BE2C (cell line): ENCODE data around the gene NNT.
"Not testable (repeated sequence)": the region's sequence is repeated elsewhere in the genome, so short reads cannot be mapped to it uniquely, and the experiment has no call there.

Source experiments
- DNase-seq: peaks from one replicate; pipeline ENCODE4 v3.0.0-alpha.2; 2020
- H3K27me3 ChIP-seq: fragments of 250-450 bp; sonication (Bioruptor Pico); 2 replicates; pipeline ENCODE4 v1.5.1; 2020; ENCODE audit warnings: mild to moderate bottlenecking
- H3K36me3 ChIP-seq: fragments of 250-450 bp; sonication (Bioruptor Pico); 2 replicates; pipeline ENCODE4 v1.5.1; 2020; ENCODE audit warnings: mild to moderate bottlenecking
- H3K4me1 ChIP-seq: fragments of 250-450 bp; sonication (Bioruptor Pico); 2 replicates; pipeline ENCODE4 v1.5.1; 2020
- H3K4me3 ChIP-seq: 2 replicates; pipeline ENCODE4 v1.5.1; 2011; ENCODE audit warnings: low read depth, low read length
- H3K9me3 ChIP-seq: fragments of 250-450 bp; sonication (Bioruptor Pico); 2 replicates; pipeline ENCODE4 v1.5.1; 2020
- TF ChIP-seq, protein P1 (sequence below): IDR thresholded peaks from 2 replicates; pipeline ENCODE4 v1.5.1; 2012; ENCODE audit warnings: mild to moderate bottlenecking, low read depth, low read length

The NNT gene

GRCh38 chr5:43589310-43589709 is 13.7 kb upstream of the NNT start:
- no peaks in the 10 kb centered on the region; the same call in 1 of the 2 replicates for H3K4me1 ChIP-seq
- H3K4me3 ChIP-seq: no peak overlapping the region
- no peaks in the 10 kb centered on the region for H3K27me3 ChIP-seq
- no peaks in the 10 kb centered on the region for H3K9me3 ChIP-seq
- no peak for DNase-seq
- TF ChIP-seq, protein P1, sequence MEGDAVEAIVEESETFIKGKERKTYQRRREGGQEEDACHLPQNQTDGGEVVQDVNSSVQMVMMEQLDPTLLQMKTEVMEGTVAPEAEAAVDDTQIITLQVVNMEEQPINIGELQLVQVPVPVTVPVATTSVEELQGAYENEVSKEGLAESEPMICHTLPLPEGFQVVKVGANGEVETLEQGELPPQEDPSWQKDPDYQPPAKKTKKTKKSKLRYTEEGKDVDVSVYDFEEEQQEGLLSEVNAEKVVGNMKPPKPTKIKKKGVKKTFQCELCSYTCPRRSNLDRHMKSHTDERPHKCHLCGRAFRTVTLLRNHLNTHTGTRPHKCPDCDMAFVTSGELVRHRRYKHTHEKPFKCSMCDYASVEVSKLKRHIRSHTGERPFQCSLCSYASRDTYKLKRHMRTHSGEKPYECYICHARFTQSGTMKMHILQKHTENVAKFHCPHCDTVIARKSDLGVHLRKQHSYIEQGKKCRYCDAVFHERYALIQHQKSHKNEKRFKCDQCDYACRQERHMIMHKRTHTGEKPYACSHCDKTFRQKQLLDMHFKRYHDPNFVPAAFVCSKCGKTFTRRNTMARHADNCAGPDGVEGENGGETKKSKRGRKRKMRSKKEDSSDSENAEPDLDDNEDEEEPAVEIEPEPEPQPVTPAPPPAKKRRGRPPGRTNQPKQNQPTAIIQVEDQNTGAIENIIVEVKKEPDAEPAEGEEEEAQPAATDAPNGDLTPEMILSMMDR: no peak
- H3K36me3 ChIP-seq: no peaks in the 10 kb centered on the region

- H3K4me1 ChIP-seq: no peaks in the 10 kb centered on the region
- H3K36me3 ChIP-seq: no peaks in the 10 kb centered on the region
- no peak overlapping the region for H3K4me3 ChIP-seq
- TF ChIP-seq, protein P1: no peak
- no peaks in the 10 kb centered on the region for H3K9me3 ChIP-seq
- no peaks in the 10 kb centered on the region for H3K27me3 ChIP-seq
- DNase-seq: no peak
Measured at GRCh38 chr5:43590700-43591099, 12.3 kb upstream of the NNT start.

- Histone ChIP-seq H3K36me3 (no peaks in the 10 kb centered on the region), H3K4me3 (no peak overlapping the region), H3K4me1 (no peaks in the 10 kb centered on the region), H3K9me3 (no peaks in the 10 kb centered on the region), H3K27me3 (no peaks in the 10 kb centered on the region)
- DNase-seq: no peak
- TF ChIP-seq, protein P1: no peak
Measured at GRCh38 chr5:43592363-43592762, 10.6 kb upstream of the NNT start.

- DNase-seq, H3K36me3 ChIP-seq, H3K4me3 ChIP-seq, H3K4me1 ChIP-seq, H3K9me3 ChIP-seq, H3K27me3 ChIP-seq: not testable (repeated sequence)
Measured at GRCh38 chr5:43598927-43599326, 4.1 kb upstream of the NNT start.

DNA sequence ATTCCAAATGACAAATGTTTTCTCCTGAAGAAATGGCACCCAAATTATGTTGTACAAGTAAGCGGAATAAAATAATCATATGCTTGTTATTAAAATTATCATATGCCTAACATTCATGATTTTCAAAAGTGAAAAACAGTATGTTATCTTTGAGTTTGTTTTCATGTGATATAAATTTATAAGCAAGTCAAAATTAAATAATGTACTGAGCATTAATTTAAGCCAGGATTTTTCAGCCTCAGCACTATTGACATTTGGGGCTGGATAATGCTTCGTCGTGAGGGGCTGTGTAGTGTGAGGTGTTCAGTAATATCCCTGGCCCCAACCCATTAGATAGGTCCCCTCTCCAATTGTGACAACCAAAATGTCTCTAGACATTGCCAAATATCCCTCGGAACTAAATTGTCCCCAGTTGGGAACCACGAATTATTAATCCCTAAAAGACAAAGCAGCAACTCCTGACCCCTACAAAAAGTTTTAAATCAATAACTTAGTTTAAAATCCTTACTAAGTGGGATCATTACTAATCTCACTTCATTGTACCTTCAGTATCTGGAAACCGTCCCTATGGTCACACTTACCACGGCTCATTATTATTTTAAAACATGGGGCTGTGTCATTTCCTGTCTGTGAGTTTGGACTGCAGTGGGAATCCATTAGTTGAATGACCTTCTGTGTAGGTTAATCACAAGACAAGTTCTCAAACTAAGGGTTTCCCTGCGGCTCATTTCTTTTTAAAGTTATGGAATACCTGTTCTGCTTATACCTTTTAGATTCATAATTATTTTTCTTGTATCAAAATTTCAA is 1.3 kb upstream of the NNT start:
- H3K4me3 ChIP-seq: peak overlapping the region; percentile 84
- no peaks in the 10 kb centered on the region for H3K27me3 ChIP-seq
- TF ChIP-seq, protein P1: no peak
- H3K4me1 ChIP-seq: no peaks in the 10 kb centered on the region; the same call in 1 of the 2 replicates
- no peaks in the 10 kb centered on the region for H3K9me3 ChIP-seq
- no peaks in the 10 kb centered on the region for H3K36me3 ChIP-seq
- no peak for DNase-seq

DNA sequence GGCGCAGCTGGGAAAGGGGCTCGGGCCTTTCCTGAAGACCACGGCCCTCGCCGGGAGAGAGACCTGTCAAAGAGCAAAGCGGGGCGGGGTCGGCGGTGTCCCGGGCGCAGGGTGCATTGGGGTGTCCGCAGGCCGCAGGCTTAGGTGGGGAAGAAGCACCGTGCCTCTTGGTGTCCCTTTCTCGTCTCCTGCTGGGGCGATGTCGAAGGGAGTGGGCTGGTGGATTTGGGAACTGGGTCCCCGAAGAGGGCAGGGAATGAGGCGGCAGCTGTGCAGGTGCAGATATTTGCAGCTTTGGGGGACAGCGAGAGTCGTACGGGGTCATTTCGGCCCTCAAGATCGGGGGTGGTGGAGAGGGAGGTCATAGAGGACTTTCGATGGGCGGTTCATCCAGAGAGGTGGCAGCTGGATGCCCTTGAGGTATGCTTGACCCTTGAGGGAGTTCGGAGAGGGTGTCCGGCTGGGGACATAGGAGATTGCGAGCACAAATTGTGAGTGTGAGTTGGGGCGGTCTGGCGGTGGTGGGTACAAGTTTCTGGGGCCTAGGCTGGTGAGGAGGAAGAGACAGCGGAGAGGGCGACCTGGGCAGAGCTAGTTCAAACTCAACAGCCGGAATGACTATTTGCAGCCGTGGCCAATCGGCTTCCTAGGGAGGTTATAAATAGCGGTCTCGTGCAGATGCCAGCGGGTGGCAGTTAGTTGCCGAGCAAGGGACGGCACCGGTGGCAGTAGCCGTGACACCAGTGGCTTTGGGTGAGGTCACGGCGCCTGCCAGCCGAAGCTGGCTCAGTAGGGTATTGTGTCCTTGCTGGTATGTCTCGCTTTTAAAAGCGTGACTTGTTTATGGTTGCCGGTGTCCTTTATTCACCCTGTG is 601 bp downstream of the NNT start:
- no peaks in the 10 kb centered on the region for H3K36me3 ChIP-seq
- no peaks in the 10 kb centered on the region for H3K27me3 ChIP-seq
- peak overlapping the region; percentile 84 for H3K4me3 ChIP-seq
- no peaks in the 10 kb centered on the region for H3K9me3 ChIP-seq
- H3K4me1 ChIP-seq: no peaks in the 10 kb centered on the region; the same call in 1 of the 2 replicates
- TF ChIP-seq, protein P1: no peak
- peak; percentile 67 for DNase-seq
